Subcutaneous adipose tissue (tissue), 4 donors: Measurements from ENCODE around the gene APOBEC3B. TPM values are rescaled to one million over a fixed set of nuclear protein-coding genes. Genes with fewer than 3 reads are reported as not detected.

Experiments
- CTCF ChIP-seq: fragments of 450-650 bp; IDR thresholded peaks from one replicate; pipeline ENCODE4 v1.5.1; 2016; ENCODE audit warnings: low read depth, mild to moderate bottlenecking, control low read depth, antibody characterized with exemption, moderate library complexity
- total RNA-seq, 4 donors: library from RNA; depleted of rRNA; stranded (reverse); fragments of >200 nt; gene quantifications; one replicate each; pipeline ENCODE4 v1.1.0, GENCODE V29; 2016

Gene APOBEC3B
- total RNA-seq, 4 donors from 2014 or later: 1.3 to 1.7 TPM; not detected in 2

- TF ChIP-seq CTCF: no peak
These were observed 10.4 kb upstream of the APOBEC3B start for GRCh38 chr22:38971791-38972190.

- no peak for TF ChIP-seq CTCF
These were observed 9.6 kb upstream of the APOBEC3B start for GRCh38 chr22:38972558-38972957.

GRCh38 chr22:38973289-38974169, 8.6 kb upstream of the APOBEC3B start:
- TF ChIP-seq CTCF: no peak

- no peak for TF ChIP-seq CTCF
These were observed 7.8 kb upstream of the APOBEC3B start for GRCh38 chr22:38974170-38974825.

- TF ChIP-seq CTCF: no peak
These were observed 7.3 kb upstream of the APOBEC3B start for GRCh38 chr22:38974826-38975175.

GRCh38 chr22:38981005-38981991, 849 bp upstream of the APOBEC3B start:
- TF ChIP-seq CTCF: no peak
